NCI-H524 (cell line): ENCODE measurements around the gene RTN4R.

ENCODE experiments used
- DNase-seq, 2 experiments: peaks; one replicate each; lab custom pipeline; 2025; lab: John Stamatoyannopoulos, UW

Gene RTN4R

DNA sequence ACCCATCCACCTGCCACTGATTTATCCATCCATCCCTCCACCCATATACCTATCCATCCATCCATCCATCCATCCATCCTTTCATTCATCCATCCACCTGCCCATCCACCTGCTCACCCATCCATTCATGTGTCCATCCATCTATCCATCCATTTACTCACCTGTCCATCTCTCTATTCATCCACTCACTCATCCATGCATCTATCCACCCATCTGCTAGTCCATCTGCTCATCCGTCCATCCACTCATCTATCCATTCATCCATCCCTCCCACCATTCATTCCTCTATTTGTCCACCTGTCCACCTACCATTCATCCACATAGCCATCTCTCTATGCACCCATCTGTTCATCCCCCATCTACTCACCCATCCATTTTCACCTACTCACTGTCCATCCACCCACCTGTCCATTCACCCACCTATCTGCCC lies 68.7 kb downstream of the RTN4R start:
- DNase-seq: no peak

DNA sequence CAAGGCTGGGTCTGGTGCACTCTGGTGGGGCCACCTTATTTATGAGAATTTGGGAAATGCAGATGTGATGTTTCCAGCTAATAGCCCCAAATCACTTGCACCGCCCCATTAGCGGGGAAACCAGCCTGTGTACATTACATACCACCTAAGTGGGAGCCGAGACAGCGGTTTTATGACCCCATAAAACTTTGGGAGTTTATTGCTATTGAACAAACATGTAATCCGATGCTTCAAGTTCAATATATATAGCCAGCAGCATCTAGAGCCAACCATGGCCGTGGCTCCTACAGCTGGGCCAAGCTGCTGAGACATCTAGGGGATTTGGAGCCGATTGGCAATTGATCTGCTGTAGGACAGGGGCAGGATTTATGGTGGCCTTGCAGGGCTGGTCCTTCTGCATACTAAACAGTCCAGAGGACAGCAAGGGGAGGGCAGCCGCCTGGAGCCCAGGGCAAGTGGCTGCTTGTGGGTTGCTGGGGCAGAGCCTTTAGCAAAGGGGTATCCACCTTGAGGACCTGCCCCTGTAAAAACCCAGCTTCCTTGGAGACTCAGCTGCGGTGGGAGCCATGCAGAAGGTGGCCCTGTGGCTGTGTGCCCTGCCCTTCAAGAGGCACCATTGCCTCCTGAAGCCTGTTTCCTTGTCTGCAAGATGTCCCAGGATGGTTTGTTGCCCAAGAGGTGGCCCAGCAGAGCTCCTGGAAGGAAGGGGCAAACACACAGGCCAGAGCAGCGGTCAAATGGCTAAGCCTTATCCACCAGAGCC lies 69.4 kb downstream of the RTN4R start:
- DNase-seq: no peak

DNA sequence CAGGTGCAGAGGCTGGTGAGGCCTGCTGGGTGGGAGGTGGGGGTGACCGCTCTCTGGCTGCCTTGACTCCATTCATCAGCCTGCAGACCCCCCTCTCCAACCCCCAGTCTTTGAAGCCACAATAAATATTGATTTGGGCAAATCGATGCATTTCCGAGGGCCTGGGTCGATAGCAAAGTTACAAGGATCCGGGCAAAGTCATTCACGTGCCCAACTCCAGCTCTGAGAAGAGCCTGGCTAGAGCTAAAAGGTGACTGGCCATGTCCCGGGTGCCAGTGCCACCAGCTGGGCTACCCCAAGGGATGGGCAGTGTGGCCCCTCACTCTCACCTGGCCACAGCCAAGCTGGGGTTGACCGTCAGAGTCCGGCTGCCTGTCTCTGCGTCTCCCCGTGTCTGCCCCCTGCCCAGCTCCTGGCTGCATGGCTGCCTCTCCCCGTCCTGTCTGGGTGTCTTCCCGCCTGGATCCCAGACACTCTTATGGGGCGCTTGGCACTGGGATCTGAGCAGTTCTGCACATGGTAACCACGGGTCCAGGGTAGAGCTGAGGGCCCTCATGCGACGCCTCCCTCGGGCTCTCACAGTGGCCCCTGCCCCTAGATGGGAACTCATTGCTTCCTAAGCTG lies 70.6 kb downstream of the RTN4R start:
- DNase-seq: no peak

DNA sequence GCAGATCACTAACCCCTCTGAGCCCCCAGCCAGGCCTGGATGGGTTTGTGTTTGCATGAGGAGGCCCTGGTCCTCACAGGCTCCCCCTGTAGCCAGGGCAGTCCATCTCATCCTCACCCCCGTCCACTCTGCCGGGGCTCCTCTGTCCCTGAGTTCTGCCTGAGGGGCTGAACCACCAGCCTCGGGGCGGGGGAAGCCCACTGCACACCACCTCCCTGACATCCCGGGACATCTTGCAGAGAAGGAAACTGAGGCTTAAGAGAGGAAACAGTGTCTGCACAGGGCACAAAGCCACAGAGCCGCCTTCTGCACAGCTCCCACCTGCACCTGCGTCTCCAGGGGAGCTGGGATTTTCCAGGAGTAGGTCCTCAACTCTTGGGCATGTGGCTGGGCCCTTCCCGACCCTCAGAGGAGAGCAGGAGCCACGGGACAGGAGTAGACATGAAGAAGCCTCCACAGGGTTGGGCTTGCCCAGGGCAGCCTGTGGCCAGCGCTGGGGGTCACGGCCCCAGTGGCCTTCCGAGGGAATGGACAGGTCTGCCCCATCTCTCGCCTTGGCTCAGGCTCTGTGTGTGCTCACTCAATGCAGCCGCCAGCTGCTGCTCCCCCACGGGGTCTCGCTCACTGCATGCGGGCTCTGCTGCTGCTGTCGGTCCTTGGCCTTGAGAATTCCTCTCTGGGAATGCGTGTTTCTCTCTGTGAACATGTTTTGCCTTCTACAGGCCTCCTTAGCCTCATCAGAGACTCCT lies 71.8 kb downstream of the RTN4R start:
- DNase-seq: no peak

DNA sequence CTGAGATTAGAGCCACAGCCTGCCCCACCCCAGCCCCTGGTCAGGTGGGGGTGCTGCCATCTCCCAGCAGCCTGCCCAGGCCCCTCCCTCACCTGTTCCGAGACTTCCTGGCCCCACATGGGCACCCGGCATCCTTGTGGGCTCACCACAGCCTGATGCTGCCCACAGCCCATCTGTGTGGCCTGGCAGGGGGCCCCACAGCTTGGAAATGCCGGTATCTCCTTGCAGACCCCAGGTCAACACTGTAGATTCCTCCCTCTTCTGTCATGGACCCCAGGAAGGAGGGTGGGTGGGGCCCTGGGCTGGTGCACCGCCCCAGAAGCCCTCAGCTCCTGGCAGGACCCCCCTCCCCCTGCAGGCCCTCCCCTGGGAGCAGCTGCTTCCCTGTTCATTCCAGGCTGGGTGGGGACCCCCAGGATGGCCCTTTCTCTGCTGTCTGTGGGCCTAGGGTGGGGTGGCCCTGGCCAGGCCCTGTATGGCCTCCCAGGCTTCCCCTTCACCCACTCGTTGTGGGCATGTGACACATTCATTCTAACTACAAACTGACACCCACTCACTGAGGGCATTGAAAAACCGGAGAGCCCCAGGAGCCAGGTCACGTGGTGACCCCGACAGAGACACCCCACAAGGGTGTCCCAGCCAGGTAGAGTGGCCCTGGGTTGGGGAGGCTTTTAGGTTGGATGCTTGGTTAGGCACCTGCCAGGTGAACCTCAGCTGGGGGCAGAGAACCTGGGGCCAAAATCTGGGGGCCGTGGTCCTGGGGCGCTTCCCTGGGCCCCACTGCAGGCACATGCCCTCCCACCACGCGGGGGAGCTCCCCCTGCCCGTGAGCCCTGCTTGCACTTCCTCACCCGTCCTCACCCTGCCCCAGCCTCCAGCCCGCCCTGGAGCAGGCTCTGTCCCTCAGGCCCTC lies 73.2 kb downstream of the RTN4R start:
- DNase-seq: no peak

DNA sequence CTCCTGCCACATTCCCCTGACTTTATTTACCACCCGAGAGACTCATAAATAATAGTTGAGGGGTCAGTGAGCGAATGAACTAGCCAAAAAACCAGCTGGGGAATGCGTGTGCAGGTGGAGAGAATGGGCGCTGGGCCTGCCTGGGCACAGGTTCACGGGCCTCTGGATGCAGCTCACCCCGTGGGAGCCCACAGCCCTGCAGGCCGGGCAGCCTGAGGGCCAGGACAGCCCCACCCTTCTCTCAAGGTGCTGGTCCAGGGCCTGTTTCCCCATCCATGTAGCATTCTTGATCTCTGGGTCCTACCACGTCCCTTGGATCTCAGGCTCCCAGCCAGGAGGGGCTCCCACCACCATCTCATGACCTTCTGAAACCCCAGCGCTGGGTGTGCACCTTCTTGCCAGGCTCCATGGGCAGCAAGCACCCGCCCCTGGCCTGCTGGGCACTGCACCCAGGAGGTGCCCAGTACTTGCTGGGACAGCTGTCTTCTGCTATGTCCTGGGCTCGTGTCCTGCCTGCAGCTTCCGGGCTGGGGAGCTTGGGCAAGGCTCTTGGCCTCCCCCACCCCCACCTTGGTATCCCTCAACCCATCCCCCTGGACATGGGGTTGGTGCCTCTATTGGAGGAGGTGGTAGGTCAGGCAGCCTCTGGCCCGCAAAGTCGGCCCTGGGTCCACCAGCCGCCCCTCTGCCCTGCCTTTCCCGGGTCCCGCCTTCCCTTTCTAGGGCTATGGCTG lies 74.2 kb downstream of the RTN4R start:
- no peak for DNase-seq

DNA sequence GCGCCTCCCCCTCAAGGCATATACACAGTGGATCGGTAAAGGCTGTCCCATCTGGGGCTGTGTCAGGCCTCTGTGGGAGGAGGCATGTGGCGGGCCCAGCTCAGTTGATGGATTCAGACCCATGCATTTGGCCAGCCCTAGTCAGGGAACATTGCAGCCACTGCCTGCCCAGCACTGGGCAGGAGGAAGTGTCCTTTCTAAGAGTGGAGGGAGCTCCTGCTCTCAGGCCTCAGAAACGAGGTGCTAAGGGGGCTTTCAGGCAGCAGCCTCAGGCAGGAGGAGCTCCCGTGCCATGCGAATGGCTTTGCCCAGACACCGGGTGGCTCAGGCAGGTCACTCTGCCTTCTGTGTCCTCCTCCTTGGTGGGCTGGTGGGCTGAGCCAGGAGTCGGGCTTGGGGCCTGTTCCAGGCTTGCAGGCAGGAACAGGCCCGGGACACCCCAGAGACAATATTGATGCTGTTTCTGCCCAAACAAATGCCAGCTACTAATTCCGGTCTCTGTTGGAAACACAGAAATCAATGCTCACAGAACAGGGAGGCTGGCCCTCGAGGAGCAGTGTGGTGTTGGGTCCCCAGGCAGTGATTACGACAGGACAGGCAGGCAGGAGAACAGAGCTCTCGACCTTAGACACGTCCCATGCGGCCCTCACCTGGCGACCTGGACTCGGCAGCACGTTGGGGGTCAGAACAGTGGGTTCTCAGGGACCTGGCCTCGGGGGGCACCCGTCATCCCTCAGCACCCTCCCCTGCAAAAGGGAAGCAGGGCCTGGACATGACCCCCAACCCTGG lies 75.0 kb downstream of the RTN4R start:
- no peak for DNase-seq

DNA sequence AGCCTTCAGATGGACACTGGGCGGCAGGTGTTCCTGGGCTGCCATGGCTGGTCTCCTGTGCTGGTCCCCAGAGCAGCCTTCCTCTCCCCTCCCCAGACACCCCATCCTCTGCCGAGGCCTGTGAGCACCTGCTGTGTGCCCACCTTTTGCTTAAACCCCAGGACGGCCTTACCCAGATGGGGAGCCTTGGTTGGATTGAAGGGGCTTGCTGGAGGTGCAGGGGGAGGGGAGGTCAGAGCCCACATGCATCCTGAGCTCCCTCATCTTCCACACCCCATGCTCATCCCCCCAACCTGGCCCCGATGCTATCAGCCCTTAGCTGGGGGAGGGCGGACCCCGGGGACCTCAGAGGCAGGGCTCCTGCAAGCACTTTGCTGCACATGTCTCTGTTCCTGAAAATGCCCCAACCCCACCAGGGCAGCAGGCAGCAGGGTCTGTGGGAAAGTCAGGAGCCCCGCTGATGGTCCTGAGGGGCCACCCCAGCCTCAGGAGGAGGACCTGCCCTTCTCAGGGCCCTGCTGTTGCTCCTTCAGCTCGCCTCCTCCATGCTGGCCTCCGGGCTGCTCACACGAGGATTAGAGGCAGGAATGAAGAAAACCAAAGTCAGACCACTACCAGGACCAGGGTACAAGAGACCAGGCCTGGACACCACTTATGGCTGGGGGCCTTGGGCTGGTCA lies 75.7 kb downstream of the RTN4R start:
- DNase-seq: no peak

DNA sequence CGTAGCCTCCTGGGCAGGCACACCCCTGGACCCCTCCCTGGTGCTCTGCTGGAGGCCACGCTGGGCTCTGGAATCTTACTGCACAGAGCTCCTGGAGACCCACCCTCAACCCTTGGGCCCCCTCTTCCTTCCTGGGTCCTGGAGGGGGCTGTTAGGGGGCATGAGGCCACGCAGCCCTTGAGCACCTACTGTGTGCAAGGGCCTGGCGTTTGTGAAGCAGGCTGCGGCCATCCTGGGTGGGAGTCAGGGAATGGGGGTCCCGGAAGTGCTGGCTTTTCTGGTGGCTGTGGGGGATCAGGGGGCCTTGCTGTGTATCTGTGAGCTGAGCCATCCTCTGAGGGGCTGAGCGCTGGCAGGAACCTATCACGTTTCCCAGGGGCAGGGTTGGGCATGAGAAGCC lies 76.3 kb downstream of the RTN4R start:
- no peak for DNase-seq
